HEK293 (cell line): ENCODE results near the gene INHBB.

Experiments used
- CTCF ChIP-seq: fragments of 450-650 bp; formaldehyde crosslinking; IDR thresholded peaks from 2 replicates; pipeline ENCODE4 v1.5.1; 2016; ENCODE audit warnings: missing biosample characterization, missing genetic modification characterization
- KLF9 ChIP-seq: fragments of 450-650 bp; formaldehyde crosslinking; IDR thresholded peaks from 2 replicates; pipeline ENCODE4 v1.5.1; 2016; ENCODE audit warnings: missing biosample characterization, missing genetic modification characterization, low read depth
- OSR2 ChIP-seq: fragments of 450-650 bp; formaldehyde crosslinking; IDR thresholded peaks from 2 replicates; pipeline ENCODE4 v1.5.1; 2016; ENCODE audit warnings: missing biosample characterization, missing genetic modification characterization
- PRDM1 ChIP-seq: fragments of 450-650 bp; formaldehyde crosslinking; IDR thresholded peaks from 2 replicates; pipeline ENCODE4; 2016; ENCODE audit warnings: missing biosample characterization, missing genetic modification characterization
- YY1 ChIP-seq: fragments of 450-650 bp; formaldehyde crosslinking; IDR thresholded peaks from 2 replicates; pipeline ENCODE4 v1.5.1; 2018; ENCODE audit warnings: missing biosample characterization, missing genetic modification characterization
- ZFP37 ChIP-seq: fragments of 450-650 bp; formaldehyde crosslinking; IDR thresholded peaks from 2 replicates; pipeline ENCODE4 v1.5.1; 2016; ENCODE audit warnings: missing biosample characterization, missing genetic modification characterization
- ZFP69B ChIP-seq: fragments of 450-650 bp; formaldehyde crosslinking; IDR thresholded peaks from 2 replicates; pipeline ENCODE4 v1.5.1; 2016; ENCODE audit warnings: missing biosample characterization, missing genetic modification characterization
- ZNF138 ChIP-seq: fragments of 450-650 bp; formaldehyde crosslinking; IDR thresholded peaks from 2 replicates; pipeline ENCODE4 v1.5.1; 2016; ENCODE audit warnings: missing biosample characterization, missing genetic modification characterization, borderline replicate concordance
- ZNF660 ChIP-seq: fragments of 450-650 bp; IDR thresholded peaks from 2 replicates; pipeline ENCODE4 v1.5.1; 2018; ENCODE audit warnings: missing biosample characterization, mild to moderate bottlenecking, missing genetic modification characterization
- ZNF830 ChIP-seq: fragments of 450-650 bp; IDR thresholded peaks from 2 replicates; pipeline ENCODE4 v1.5.0; 2018; ENCODE audit warnings: missing biosample characterization, missing genetic modification characterization, low read depth, mild to moderate bottlenecking, moderate library complexity
- TF ChIP-seq, protein P1 (sequence below): fragments of 450-650 bp; formaldehyde crosslinking; IDR thresholded peaks from 2 replicates; pipeline ENCODE4 v1.5.1; 2016; ENCODE audit warnings: missing biosample characterization, missing genetic modification characterization

DNA sequence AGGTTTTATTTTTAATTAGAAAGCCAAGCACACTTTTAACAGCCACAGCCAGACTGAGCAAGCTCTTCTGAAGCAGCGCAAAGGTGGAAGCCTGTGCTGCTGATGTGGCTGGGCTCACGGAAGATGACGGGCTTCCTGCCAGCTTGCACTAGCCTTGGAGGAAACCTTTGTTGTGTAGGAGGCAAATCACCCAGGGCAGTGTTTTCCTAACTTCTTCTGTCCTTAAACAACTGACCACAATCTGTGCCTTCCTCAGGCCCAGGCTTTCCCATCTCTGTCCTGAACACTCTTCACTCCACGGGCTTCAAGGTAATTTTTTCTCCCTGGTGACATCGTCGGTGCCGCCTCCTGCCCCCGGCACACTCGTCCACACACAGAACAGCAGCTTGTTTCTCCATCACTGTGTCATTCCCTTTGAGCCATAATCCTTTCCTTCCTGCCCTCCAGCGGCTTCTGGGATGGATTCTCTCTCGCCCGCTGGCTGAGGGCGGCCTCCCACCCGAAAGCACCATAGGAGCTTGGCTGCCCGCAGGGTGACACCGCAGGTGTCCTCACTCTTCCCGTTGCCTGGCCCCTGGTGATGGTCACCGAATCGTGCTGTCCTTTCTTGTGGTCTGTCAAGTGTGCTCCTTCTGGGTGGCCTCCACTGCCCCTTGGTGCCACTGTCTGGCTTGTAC is 31.1 kb upstream of the INHBB start:
- TF ChIP-seq ZNF830 (tag by site-specific recombination), result no peak
- no peak for TF ChIP-seq PRDM1 (tag by site-specific recombination)
- no peak for TF ChIP-seq CTCF (tag by site-specific recombination)
- TF ChIP-seq KLF9, result no peak
- no peak for TF ChIP-seq ZNF138 (tag by site-specific recombination)
- no peak for TF ChIP-seq OSR2
- no peak for TF ChIP-seq ZFP69B (tag by site-specific recombination)
- TF ChIP-seq, protein P1, sequence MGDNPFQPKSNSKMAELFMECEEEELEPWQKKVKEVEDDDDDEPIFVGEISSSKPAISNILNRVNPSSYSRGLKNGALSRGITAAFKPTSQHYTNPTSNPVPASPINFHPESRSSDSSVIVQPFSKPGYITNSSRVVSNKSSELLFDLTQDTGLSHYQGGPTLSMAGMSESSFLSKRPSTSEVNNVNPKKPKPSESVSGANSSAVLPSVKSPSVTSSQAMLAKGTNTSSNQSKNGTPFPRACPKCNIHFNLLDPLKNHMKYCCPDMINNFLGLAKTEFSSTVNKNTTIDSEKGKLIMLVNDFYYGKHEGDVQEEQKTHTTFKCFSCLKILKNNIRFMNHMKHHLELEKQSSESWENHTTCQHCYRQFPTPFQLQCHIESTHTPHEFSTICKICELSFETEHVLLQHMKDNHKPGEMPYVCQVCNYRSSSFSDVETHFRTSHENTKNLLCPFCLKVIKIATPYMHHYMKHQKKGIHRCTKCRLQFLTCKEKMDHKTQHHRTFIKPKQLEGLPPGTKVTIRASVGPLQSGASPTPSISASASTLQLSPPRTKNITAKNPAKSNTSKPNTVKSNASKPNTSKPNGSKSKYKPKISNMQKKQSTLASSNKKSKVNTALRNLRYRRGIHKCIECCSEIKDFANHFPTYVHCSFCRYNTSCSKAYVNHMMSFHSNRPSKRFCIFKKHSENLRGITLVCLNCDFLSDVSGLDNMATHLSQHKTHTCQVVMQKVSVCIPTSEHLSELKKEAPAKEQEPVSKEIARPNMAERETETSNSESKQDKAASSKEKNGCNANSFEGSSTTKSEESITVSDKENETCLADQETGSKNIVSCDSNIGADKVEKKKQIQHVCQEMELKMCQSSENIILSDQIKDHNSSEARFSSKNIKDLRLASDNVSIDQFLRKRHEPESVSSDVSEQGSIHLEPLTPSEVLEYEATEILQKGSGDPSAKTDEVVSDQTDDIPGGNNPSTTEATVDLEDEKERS (tag by site-specific recombination), result no peak
- no peak for TF ChIP-seq ZFP37 (tag by site-specific recombination)
- TF ChIP-seq ZNF660 (tag by site-specific recombination), result no peak
- TF ChIP-seq YY1 (tag by site-specific recombination), result no peak
